NCI-H1436 (cell line): ENCODE data around the gene FLOT2.
"Not testable (repeated sequence)": the region's sequence is repeated elsewhere in the genome, so short reads cannot be mapped to it uniquely, and the experiment has no call there.

ENCODE experiments used
- DNase-seq: peaks from one replicate; lab custom pipeline; 2025; lab: John Stamatoyannopoulos, UW

The FLOT2 gene

DNA sequence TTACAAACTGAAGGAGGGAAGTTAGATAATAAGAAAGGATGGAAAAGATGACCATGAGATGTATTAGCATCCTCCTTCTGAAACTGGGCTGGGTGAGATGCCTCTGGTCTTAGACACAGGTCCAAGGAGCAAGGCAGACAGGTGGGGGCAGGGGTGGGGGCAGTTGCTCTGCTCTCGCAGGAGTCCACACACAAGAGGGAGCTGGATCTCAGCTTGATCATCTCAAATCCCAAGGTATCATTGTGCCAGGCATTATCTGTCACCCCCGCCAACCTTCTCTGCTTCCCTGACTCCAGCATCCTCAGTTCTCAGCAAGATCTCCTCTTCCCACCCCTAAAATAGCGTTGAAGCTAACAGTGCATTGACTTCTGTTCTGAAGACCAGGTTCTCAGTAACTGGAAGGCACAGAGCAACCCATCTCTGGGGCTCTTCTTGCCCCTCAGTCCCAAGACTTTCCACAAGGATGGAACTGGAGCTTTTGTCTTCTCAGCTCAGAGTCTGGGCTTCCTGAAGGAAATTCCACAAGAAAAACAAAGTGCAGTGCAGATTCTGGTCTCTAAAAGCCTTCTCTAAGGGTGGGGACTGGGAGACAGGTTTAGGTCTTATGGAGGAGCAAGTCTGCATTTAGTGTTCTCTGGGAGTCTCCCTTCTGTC is 1.6 kb downstream of the FLOT2 start:
- no peak for DNase-seq

- DNase-seq, result not testable (repeated sequence)
These were observed 4.0 kb downstream of the FLOT2 start for GRCh38 chr17:28893248-28894183.

DNA sequence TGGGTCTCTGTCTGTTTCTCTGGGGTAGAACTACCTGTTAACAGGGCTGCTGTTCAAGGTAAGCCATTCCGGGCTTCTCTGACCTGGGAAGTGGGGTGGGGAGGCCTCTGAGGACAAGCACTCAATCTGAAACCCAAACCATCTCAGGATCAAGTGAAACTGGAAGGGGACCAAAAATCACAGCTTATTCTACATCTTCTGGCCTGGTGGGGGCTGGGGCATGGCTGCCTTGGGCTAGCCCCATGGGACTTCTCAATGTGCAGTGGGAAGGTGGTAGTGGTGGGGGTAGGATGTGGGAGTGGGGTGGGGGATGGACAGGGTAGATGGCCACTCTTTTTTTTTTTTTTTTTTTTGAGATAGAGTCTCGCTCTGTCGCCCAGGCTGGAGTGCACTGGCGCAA is 5.5 kb downstream of the FLOT2 start:
- no peak for DNase-seq

DNA sequence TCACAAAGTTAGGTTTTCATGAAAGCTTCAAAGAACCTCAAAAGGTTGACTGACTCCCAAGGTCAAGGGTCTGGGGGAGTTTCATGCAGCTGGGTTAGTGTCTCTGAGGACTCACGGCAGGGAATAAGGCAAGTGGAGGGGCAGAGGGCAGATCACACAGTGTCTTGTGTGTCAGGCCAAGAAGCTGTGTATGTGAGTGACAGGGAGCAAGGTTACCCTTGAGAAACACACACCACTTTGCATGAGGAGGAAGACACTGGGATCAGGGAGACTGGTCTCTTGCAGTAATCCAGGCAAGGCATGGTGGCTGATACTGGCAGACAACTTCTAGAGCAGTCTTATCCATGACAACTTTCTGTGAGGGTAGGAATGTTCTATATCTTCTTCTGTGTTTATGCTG is 6.3 kb downstream of the FLOT2 start:
- DNase-seq, result no peak

GRCh38 chr17:28889996-28890395 is 7.5 kb downstream of the FLOT2 start:
- no peak for DNase-seq

- no peak for DNase-seq
These were observed 8.7 kb downstream of the FLOT2 start for GRCh38 chr17:28888832-28889231.

DNA sequence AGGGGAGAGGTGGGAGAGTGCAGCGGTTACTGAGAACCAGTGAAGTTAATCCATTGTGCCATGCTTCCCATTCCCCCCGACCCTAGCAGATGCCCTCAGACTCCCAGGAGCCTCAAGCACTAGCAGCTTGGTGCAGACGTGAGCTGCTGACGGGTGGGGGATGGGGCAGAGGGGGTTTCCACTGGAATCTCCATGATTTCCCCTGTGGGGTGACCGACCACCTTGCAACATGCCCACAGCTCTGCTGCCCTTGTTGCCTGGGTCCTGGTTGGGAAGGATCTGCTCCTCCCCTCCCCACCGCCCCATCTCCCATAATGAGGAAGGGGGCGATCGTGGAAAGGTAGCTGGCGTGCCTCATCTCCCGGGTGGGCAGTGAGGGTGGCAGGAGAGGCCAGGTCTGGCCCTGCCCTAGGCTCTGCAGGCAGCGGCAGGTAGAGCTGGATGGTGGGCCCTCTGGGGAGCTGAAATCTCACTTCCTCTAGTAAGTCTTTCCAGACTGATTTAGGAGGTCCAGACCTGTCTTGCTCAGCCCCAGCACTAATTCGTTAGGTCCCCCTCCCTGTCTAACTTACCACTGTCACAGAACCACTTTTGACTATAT is 9.6 kb downstream of the FLOT2 start:
- DNase-seq, result no peak

DNA sequence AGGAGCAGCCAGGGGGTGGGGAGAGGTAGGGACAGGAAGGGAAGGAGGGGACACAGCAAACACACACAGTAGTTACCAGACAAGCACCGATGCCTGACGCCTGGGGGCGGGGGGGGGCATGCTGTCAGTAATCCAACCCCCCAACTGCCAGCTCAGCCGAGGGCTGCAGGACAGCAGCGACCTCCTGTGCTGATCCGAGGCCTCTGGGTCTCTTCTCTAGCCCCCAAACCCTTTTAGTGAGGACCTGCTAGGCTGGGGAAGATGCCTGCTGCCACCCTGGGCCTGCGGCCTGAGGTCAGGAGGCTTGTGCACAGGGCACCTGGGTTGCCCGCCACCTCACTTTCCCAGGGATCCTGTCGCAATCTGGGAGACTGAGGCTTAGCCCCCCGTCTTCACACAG is 11.6 kb downstream of the FLOT2 start:
- DNase-seq, result no peak

DNA sequence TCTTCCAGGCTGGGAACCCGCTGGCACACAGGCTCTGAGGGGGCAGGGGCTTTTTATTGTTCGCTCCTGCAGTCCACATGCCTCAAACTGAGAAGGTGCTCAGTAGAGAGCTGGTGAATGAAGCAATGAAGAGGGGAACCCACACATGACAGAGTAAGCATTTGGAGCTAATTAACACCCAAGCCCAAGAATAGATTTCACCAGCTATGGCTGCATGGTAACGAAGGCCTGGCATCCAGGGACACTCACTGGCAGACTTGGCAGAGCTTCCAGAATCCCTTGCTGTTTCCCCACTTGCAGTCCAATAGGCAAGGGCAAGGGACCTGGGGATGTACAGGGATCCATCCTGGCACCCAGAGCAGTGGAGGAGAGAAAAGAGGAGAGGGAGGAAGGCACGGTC is 12.2 kb downstream of the FLOT2 start:
- no peak for DNase-seq

GRCh38 chr17:28883967-28884702 is 13.4 kb downstream of the FLOT2 start:
- DNase-seq, result no peak

GRCh38 chr17:28882154-28882895 is 15.2 kb downstream of the FLOT2 start:
- no peak for DNase-seq

- DNase-seq, result no peak
These were observed 15.9 kb downstream of the FLOT2 start for GRCh38 chr17:28881533-28882056.

DNA sequence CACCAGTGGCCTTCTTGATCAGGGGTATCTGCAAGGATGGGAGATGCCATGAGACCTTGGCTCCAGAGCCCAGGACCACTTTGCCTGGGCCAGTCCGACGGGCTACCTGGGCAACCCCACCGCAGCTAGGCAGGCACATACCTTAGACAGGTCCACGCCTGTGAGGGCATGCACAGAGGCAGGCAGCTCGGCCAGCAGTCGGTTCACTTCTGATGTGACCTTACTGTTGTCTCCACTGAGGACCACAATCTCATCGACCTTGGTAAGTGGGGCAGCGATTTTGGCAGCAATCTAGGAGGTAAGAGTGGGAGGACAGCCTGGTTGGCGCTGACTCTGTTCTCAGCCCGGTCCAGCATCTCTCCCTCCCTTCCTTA is 17.0 kb downstream of the FLOT2 start:
- no peak for DNase-seq

- no peak for DNase-seq
These were observed 17.5 kb downstream of the FLOT2 start for GRCh38 chr17:28879886-28880571.

- DNase-seq, result no peak
These were observed 18.6 kb downstream of the FLOT2 start for GRCh38 chr17:28878981-28879380.

DNA sequence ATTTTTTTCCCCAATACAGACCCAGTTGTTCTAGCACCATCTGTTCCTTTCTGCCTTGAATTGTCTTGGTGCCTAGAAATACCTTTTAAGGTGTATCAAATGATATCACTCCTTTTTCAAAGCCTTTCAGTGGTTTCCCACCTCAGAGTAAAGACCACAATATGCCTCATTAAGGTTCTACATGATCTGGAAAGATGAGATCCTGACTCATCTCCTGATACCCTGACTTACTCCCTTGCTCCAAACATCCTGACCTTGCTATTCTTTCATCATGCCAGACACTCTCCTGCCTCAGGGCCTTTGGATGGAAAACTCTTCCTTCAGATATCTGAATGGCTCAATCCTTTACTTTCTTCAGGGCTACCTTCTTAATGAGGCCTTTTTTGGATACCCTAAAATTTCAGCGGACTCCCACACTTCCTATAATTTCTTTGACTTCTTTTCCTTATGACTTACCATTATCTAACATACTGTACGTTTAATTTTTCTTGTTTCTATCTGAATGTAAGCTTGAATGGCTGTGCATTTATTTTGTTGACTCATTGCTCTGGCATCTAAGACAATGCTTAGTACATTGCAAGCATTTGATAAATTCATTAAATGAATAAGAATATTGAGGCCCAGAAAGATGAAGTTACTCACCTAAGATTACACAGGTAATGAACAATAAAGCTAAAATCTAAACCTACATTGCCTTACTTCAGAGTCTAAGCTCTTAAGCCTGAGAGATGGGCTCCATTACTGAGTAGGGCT is 19.2 kb downstream of the FLOT2 start:
- DNase-seq, result no peak

- not testable (repeated sequence) for DNase-seq
These were observed 20.3 kb downstream of the FLOT2 start for GRCh38 chr17:28877150-28877711.

- DNase-seq, result no peak
These were observed 21.5 kb downstream of the FLOT2 start for GRCh38 chr17:28875848-28876550.

- DNase-seq, result no peak
These were observed 22.8 kb downstream of the FLOT2 start for GRCh38 chr17:28874750-28875149.
